HFF-Myc (cell line): ENCODE data around the gene ZCCHC14.
"Not testable (repeated sequence)": the region's sequence is repeated elsewhere in the genome, so short reads cannot be mapped to it uniquely, and the experiment has no call there.

Experiments used
- DNase-seq: peaks from one replicate; pipeline ENCODE4 v3.0.0-alpha.2; 2011; ENCODE audit warnings: low read depth; ENCODE audit errors: extremely low read depth
- H3K4me3 ChIP-seq: replicated peaks from 2 replicates; pipeline ENCODE4 v1.5.1; 2011; ENCODE audit warnings: low read depth, mild to moderate bottlenecking, control low read depth, low read length
- TF ChIP-seq, protein P1 (sequence below): IDR thresholded peaks from 2 replicates; pipeline ENCODE4 v1.5.1; 2012; ENCODE audit warnings: mild to moderate bottlenecking, low read depth, low read length, control low read depth; ENCODE audit errors: missing control alignments

Gene ZCCHC14

DNA sequence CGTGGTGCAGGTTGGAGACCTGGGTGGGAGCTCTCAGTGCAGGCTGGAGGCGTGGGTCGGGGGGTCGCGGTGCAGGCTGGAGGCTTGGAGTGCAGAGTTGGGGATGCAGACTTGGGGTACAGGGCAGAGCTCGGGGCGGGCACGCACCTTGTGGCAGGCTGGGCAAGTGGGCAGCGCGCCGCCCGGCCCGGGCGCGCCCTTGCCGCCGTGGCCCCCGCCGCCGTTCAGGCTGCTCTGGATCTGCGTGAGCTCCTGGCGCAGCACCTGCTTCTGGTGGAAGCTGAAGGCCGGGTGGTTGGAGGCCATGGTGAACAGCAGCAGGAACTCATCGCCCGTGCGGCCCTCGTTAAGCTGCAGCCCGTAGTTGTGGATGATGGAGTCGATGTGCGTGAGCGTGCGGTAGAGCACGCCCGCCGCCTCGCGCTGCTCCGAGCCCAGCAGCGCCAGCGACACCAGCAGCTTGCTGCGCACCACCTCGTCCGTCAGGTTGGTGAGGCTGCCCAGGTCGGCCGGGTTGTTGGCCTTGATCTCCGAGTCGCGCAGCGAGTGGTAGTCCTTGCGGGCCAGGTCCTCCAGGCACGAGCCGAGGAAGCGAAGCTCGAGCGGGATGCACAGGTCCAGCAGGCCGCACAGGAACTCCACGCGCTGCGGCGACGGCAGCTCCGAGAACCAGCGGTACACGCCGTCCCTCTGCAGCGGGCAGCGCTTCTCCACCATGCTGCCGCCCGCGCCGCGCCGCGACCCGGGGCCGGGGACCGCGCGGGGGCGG, 1.1 kb downstream of the ZCCHC14 start:
- DNase-seq, result no peak

DNA sequence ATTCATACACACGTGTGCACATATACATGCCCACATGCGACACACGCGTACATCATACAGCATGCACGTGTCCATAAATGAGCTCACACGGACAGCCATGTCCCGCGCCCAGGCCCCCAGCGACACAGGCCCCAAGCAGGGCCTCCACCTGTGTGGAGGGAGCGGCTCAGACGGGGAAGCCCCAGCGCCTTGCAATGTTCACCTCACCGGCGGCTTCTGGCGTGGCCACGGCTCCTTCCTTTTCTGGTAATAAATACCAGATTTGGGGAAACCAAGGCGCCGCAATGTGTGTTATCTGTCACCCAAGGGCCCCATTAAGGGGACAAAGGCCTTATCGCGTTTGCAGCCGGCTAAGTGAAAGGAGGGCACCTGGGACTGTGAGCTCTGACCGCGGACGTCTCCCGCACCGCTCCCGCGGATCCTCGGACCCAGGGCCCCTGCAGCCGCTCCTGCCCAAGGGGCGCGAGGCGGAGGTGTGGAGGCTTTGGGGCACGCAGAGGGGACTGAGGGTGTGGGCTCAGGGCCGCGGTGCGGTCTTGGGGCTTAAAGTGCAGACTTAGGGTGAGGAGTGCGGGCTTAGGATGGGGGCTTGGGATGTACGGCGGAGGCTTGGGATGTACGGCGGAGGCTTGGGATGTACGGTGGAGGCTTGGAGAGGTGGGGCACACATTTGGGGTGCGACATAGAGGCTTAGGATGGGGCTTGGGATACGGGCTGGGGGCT, 1.9 kb downstream of the ZCCHC14 start:
- not testable (repeated sequence) for DNase-seq
- peak overlapping the region; percentile 49 for H3K4me3 ChIP-seq

More for the DNA sequence above, 1.1 kb downstream of the ZCCHC14 start:
- TF ChIP-seq, protein P1, sequence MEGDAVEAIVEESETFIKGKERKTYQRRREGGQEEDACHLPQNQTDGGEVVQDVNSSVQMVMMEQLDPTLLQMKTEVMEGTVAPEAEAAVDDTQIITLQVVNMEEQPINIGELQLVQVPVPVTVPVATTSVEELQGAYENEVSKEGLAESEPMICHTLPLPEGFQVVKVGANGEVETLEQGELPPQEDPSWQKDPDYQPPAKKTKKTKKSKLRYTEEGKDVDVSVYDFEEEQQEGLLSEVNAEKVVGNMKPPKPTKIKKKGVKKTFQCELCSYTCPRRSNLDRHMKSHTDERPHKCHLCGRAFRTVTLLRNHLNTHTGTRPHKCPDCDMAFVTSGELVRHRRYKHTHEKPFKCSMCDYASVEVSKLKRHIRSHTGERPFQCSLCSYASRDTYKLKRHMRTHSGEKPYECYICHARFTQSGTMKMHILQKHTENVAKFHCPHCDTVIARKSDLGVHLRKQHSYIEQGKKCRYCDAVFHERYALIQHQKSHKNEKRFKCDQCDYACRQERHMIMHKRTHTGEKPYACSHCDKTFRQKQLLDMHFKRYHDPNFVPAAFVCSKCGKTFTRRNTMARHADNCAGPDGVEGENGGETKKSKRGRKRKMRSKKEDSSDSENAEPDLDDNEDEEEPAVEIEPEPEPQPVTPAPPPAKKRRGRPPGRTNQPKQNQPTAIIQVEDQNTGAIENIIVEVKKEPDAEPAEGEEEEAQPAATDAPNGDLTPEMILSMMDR, result no peak
- peak overlapping the region; percentile 49 for H3K4me3 ChIP-seq

DNA sequence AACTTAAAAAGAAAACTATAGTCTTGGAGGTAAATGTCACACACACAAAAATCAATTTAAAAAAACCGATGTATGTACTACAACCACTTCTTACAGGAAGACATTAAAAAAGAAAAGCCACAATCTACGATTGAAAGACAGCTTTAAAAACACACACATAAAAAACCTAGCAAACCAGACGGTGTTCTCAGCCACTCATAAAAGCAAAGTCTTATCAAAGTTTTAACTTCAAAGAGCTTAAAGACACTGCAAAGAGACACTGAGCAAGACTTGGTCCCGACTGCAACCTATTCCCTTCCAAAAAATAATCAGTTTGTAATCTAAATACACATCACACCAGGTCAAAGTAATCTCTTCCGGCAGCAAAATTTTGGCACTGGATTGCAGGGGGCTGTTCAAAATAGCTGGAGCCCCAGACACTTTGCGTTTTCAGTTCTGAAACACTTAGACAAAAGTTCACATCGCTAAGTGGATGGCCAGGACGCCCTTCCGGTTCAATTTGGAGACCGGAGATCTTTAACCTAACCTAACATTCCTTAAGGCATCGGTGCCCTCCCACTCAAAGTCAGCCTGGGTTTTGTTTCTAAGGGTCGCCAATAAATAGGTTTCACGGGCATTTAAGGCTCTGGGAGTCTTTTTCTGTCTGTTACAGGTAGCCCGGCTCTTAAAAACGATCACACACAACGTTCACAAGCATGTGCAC, 2.6 kb downstream of the ZCCHC14 start:
- peak overlapping the region; percentile 49 for H3K4me3 ChIP-seq
- no peak for DNase-seq

DNA sequence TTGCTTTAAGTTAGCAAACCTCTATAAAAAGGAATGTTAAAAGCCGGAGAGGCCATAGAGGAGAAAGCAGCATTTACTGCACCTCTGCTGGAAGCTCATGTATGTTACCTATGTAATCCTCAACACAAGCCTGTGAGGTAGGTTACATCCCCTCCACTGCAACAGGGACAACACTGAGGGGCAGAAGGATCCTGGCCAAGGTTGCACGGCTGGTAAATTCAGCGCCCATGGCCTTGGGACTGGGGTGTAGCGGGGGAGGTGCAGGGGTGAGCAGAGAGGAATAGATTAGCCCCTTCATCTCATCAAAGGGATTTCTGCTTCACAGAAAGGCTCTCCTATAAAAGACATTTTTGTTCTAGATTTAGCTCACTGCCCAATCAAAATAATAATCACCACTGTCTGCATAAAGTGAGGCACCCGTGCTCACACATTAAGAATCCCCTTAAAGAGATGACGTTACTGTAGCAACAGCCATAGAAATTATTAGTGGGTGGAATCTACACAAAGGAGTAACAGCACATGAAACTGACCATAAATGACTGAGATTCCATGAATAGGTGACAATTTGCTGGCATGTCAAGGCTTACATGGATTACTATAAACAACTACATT, 3.3 kb downstream of the ZCCHC14 start:
- no peak for DNase-seq
- TF ChIP-seq, protein P1, result no peak
- H3K4me3 ChIP-seq, result peak overlapping the region; percentile 49

More for the DNA sequence above, 2.6 kb downstream of the ZCCHC14 start:
- TF ChIP-seq, protein P1, result no peak

DNA sequence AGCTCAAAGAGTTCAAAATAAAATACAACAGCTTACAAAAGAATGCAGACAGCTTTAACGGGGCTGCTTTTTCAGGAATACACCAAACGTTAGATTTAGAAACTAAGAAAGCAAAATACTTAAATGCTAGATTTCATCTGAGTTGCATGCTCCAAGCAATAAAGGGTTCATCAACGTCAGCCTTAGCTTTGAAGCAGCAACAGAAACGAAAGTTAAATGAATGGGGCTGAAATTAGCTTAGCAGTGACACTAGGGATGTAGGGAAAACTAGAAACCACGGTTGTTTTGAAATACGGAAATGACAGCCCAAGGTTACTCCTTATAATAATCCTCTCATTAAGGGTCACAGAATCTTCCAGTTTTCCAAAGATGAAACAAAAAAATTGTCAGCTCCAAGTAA, 3.9 kb downstream of the ZCCHC14 start:
- peak overlapping the region; percentile 49; the same call in 1 of the 2 replicates for H3K4me3 ChIP-seq
- not testable (repeated sequence) for DNase-seq

DNA sequence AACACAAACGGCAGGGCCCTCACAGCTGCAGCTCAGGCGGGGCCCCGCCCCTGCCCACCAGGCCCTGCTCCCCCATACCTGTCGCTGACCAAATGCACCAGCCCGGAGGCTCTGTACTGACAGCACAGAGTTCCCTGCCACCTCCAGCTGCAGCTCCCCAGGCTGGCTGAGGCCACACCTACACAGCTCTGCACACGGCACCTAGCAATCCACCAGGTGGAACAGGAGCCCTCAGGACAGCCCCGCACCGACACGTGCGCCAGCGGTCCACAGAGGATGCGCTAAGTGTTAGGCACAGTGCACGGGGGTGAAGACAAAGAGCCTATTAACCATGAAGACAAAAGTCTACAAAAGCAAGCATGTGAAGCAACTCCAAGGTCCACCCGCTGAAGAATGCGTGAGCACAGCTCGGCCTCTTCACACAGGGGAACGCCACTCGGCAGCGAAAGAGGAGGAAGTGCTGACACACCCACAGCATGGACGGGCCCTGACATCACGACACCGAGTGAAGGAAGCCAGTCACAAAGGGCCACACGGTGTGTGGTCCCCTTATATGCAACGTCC, 5.4 kb downstream of the ZCCHC14 start:
- no peak overlapping the region for H3K4me3 ChIP-seq
- DNase-seq, result no peak
- TF ChIP-seq, protein P1, result no peak

DNA sequence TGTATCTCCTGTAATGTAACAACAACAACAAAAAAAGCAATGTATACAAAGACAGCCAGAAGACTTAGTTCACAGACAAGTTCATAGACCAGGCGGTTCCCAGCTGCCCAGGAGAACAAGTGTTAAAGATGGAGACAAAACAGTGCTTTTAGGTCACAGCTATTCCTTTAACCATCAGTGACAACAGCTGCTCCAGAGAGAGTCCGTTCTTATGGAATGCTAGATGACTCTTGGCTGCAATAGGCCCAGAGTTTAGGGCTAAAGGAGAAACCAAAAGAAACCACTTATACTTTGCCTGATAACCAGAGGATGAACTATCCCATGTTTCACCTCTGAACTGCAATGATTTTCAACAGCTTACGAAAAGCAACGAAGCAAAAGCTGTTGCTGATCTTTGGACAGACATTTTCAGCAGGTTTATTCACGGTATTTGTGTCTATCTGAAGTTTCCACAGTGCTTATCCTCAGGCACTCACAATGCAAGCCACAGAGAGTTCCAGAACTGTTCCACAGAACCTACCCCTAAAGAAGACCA, 6.0 kb downstream of the ZCCHC14 start:
- TF ChIP-seq, protein P1, result no peak
- no peak overlapping the region for H3K4me3 ChIP-seq
- DNase-seq, result no peak
